HUES6 (cell line): Measurements from ENCODE around the gene KCNQ5.

ENCODE experiments used
- H3K27ac ChIP-seq: 2 replicates; pipeline ENCODE4 v1.7.0; 2013; ENCODE audit warnings: low read depth, mild to moderate bottlenecking, low read length, inconsistent platforms
- H3K27me3 ChIP-seq: 2 replicates; pipeline ENCODE4 v1.6.1; 2013; ENCODE audit warnings: low read length; ENCODE audit not compliant: control insufficient read depth, insufficient read depth
- H3K36me3 ChIP-seq: 2 replicates; pipeline ENCODE4 v1.6.1; 2013; ENCODE audit warnings: low read length; ENCODE audit not compliant: control insufficient read depth, insufficient read depth
- H3K4me1 ChIP-seq: 2 replicates; pipeline ENCODE4 v1.6.1; 2013; ENCODE audit warnings: low read length; ENCODE audit not compliant: control insufficient read depth, insufficient read depth
- H3K4me3 ChIP-seq: 2 replicates; pipeline ENCODE4 v1.5.1; 2013; ENCODE audit warnings: low read depth, low read length
- H3K9ac ChIP-seq: one replicate; pipeline ENCODE4 v1.6.1; 2013; ENCODE audit warnings: mild to moderate bottlenecking, low read length
- H3K9me3 ChIP-seq: 2 replicates; pipeline ENCODE4 v1.6.1; 2013; ENCODE audit warnings: low read depth, low read length; ENCODE audit not compliant: control insufficient read depth, insufficient read depth

KCNQ5 gene

DNA sequence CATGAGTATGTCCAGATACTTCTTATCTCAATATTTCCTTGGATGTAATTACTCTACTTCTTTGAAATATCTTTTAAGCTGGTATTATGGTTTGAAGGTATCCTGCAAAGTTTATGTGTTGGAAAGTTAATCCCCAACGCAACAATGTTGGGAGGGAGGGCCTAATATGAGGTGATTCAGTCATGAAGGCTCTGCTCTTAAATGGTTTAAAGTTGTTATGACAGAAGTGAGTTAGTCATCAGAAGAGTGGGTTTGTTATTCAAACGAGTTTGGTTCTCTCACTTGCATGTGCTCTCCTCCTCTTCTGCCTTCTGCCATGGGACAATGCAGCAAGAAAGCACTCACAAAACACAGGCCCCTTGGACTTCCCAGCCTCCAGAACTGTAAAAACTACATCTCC, 176.3 kb downstream of the KCNQ5 start:
- Histone ChIP-seq H3K4me1 (no peaks in the 10 kb centered on the region), H3K4me3 (no peak overlapping the region), H3K9ac (no peak overlapping the region), H3K36me3 (no peaks in the 10 kb centered on the region), H3K27me3 (no peaks in the 10 kb centered on the region), H3K27ac (no peak overlapping the region), H3K9me3 (no peaks in the 10 kb centered on the region)

DNA sequence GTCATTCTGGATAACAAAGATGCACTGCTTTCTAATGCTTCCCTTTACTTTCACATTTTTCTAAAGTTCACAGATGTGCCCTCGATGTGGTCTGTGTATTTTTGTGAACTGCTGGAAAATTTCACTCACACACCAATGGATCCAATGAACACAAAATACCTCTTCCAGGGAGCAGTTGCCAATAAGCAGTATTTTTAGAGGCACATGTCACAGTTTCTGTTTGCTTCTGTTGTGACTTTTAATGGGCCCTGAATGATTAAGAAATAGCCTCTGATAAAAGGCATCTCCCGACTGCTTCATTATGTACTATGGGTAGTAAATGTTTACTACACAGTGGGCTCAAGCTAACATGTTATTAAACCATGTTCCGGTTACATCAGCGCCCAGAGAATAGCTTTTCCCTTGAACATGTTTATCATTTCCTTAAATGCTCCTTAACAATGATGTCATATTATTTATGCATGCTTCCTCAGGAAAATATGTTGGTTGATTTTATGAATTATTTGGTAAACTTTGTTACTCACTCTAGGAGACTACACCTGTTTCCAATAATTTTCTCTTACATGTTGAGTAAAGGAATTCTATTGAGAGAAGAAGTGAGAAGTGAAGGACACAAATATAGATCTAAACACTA, 188.0 kb downstream of the KCNQ5 start:
- no peaks in the 10 kb centered on the region for H3K27me3 ChIP-seq
- H3K4me1 ChIP-seq = peaks cover 16% of the 10 kb centered on the region
- H3K27ac ChIP-seq = no peak overlapping the region
- no peak overlapping the region for H3K9ac ChIP-seq
- H3K36me3 ChIP-seq = no peaks in the 10 kb centered on the region
- no peak overlapping the region for H3K4me3 ChIP-seq
- H3K9me3 ChIP-seq = no peaks in the 10 kb centered on the region

DNA sequence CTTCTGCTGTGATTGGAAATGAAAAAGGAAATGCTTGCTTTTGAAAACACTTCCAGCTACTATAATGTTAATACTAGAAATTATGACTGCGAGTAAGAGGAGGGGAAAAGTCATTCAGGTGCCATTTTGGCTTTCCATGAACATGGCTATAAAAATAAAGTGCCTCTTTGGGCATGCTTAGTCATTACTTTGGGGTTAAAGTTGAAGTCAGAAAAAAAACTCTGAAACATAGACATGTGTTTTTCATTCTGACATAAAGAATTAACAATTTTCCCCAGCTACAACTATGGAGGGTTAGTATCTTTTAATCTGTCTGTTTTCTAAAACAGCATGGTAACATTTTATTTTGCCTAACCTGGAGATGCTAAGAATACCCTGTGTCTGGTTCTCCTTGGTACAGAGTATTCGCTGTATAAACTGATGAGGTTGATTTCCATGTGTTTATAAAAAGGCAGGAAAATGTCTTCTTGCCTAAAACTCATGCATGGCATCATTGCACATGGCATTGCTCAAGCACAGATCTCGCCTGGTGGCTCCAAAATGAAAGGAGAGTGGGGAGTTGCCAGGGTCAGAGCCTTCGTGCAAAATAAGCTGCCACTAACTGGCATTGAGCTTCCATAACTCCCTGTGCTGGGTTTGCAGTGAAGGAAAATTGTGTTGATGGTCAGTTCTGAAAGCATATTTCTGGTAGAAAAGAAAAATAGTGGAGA, 188.9 kb downstream of the KCNQ5 start:
- Histone ChIP-seq H3K4me3 (no peak overlapping the region), H3K27me3 (no peaks in the 10 kb centered on the region), H3K9me3 (no peaks in the 10 kb centered on the region), H3K27ac (no peak overlapping the region), H3K36me3 (no peaks in the 10 kb centered on the region), H3K4me1 (peaks cover 16% of the 10 kb centered on the region), H3K9ac (no peak overlapping the region)

GRCh38 chr6:72811971-72812421, 190.1 kb downstream of the KCNQ5 start:
- H3K4me1 ChIP-seq = peaks cover 16% of the 10 kb centered on the region
- peak overlapping the region; percentile 23; the same call in 1 of the 2 replicates for H3K27ac ChIP-seq

DNA sequence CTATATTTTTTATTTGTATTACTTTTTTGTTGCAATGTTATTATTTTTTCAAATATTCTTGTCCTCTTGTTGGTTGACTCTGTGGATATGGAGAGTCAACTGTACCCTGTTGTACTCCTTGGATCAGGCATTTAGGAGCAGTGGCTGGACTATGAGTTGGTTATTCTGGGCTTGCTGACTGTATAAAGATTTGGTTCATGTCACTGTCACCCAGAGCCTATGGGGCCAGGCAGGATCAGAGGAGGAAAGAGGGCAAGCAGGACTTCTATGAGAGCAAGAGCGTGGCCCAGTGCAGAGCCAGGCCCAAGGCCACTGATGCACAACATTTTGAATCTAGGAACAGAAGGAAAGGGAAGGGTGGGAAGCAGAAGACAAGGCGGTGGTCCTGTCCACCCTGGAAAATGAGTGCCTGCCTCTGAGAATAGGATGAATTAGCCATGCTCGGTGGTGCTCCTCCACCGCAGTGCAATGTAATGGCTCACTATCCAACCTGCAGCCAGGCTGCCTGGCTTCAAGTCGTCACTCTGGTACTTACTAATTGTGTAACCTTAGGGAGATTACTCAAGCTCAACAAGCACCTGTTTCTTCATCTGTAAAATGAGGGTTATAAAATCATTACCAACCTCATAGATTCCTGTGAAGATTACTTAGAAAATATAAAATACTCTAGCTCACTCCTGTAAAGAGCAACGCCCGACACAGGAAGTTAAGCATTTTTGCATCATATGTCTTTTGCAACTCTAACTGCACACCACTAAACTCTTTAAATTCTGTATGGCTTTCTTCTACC, 192.1 kb downstream of the KCNQ5 start:
- Histone ChIP-seq H3K27ac (no peak overlapping the region), H3K9ac (no peak overlapping the region), H3K4me1 (peaks cover 16% of the 10 kb centered on the region), H3K9me3 (no peaks in the 10 kb centered on the region), H3K4me3 (no peak overlapping the region), H3K27me3 (no peaks in the 10 kb centered on the region), H3K36me3 (no peaks in the 10 kb centered on the region)

More at GRCh38 chr6:72811971-72812421, 190.1 kb downstream of the KCNQ5 start:
- Histone ChIP-seq H3K36me3 (no peaks in the 10 kb centered on the region), H3K27me3 (no peaks in the 10 kb centered on the region), H3K9me3 (no peaks in the 10 kb centered on the region), H3K9ac (no peak overlapping the region), H3K4me3 (no peak overlapping the region)

GRCh38 chr6:72816022-72816421, 194.2 kb downstream of the KCNQ5 start:
- no peaks in the 10 kb centered on the region for H3K36me3 ChIP-seq
- H3K27me3 ChIP-seq = no peaks in the 10 kb centered on the region
- no peak overlapping the region for H3K4me3 ChIP-seq
- H3K9me3 ChIP-seq = no peaks in the 10 kb centered on the region
- peaks cover 14% of the 10 kb centered on the region for H3K4me1 ChIP-seq
- no peak overlapping the region for H3K9ac ChIP-seq
- H3K27ac ChIP-seq = no peak overlapping the region

GRCh38 chr6:72817208-72817607, 195.3 kb downstream of the KCNQ5 start:
- Histone ChIP-seq H3K9ac (no peak overlapping the region), H3K4me3 (no peak overlapping the region), H3K27ac (no peak overlapping the region), H3K9me3 (no peaks in the 10 kb centered on the region), H3K27me3 (no peaks in the 10 kb centered on the region), H3K36me3 (no peaks in the 10 kb centered on the region), H3K4me1 (peaks cover 5% of the 10 kb centered on the region)

GRCh38 chr6:72819609-72820008, 197.7 kb downstream of the KCNQ5 start:
- Histone ChIP-seq H3K4me1 (no peaks in the 10 kb centered on the region), H3K27me3 (no peaks in the 10 kb centered on the region), H3K9me3 (no peaks in the 10 kb centered on the region), H3K36me3 (no peaks in the 10 kb centered on the region), H3K4me3 (no peak overlapping the region), H3K27ac (no peak overlapping the region), H3K9ac (no peak overlapping the region)

- H3K4me1 ChIP-seq = no peaks in the 10 kb centered on the region
- no peak overlapping the region for H3K27ac ChIP-seq
- H3K9me3 ChIP-seq = no peaks in the 10 kb centered on the region
- H3K4me3 ChIP-seq = no peak overlapping the region
- H3K36me3 ChIP-seq = no peaks in the 10 kb centered on the region
- H3K27me3 ChIP-seq = no peaks in the 10 kb centered on the region
- H3K9ac ChIP-seq = no peak overlapping the region
Observed at GRCh38 chr6:72820153-72820552, 198.3 kb downstream of the KCNQ5 start.

DNA sequence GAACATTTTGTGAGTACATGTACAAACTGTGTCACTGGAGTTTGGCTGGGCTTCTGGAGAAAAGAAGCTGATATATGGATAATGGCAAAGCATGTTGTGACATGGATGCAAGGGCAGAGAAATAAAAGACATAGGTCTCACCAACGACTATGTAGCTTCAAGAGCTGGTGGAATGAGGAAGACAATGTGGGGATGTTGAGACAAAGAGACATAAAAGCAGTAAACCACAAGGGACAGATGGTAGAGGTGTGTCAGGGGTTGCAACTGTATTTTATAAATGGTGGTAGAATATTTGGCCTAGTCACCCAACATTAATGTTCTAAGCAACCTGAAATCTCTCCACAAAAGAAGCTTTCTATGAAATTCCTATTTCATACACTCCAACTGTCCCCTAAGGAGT, 199.0 kb downstream of the KCNQ5 start:
- Histone ChIP-seq H3K9ac (no peak overlapping the region), H3K36me3 (no peaks in the 10 kb centered on the region), H3K27me3 (no peaks in the 10 kb centered on the region), H3K4me3 (no peak overlapping the region), H3K9me3 (no peaks in the 10 kb centered on the region), H3K4me1 (no peaks in the 10 kb centered on the region), H3K27ac (no peak overlapping the region)

DNA sequence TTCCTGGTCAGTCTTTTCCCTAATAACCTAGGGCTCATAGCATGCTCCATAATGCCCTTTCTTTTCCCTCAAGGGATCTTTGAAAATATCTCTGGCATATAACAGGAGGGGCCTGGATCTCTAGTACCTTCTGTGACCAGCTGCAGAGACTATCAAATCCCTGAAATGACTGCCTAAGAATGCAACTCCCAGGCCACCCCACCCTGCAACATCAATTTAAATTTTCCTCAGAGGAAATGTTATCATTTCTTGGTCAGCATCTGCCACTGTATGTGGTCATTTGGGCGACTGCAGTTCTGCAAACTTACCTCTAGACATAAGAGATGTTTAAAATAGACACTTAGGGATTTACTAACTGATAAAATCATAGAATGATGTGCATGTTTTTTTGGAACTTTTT, 200.2 kb downstream of the KCNQ5 start:
- no peaks in the 10 kb centered on the region for H3K9me3 ChIP-seq
- H3K9ac ChIP-seq = no peak overlapping the region
- H3K27ac ChIP-seq = no peak overlapping the region
- no peak overlapping the region for H3K4me3 ChIP-seq
- no peaks in the 10 kb centered on the region for H3K4me1 ChIP-seq
- H3K36me3 ChIP-seq = no peaks in the 10 kb centered on the region
- H3K27me3 ChIP-seq = no peaks in the 10 kb centered on the region
